OCI-LY7 (cell line): ENCODE results near the gene BCHE. TPM values are rescaled to one million over a fixed set of nuclear protein-coding genes. Genes with fewer than 3 reads are reported as not detected.

Experiments used
- BruUV-seq: library from RNA; stranded (reverse); fragments of 400-500 nt; replicated peaks from 2 replicates; lab custom pipeline; 2021; lab: Mats Ljungman, UMichigan
- CTCF ChIA-PET: fragments of 300-600 bp; sonication (Branson Sonifier 250); formaldehyde crosslinking; loops from one replicate; lab custom pipeline; 2022; ENCODE audit warnings: antibody characterized with exemption; ENCODE audit not compliant: unreplicated experiment; lab: Charles Lee
- POLR2A ChIA-PET: fragments of 300-600 bp; sonication (Branson Sonifier 250); formaldehyde crosslinking; loops from one replicate; lab custom pipeline; 2022; ENCODE audit warnings: antibody characterized with exemption; lab: Charles Lee
- DNase-seq: peaks from one replicate; pipeline ENCODE4 v3.0.0-alpha.2; 2015; ENCODE audit warnings: low spot score
- H2AFZ ChIP-seq: fragments of 200-600 bp; sonication (generic), shearing (Covaris generic); 2 replicates; pipeline ENCODE4 v1.6.1; 2014; ENCODE audit warnings: mild to moderate bottlenecking, antibody characterized with exemption, low read length, moderate library complexity
- H3K27ac ChIP-seq: fragments of 200-600 bp; sonication (generic); 2 replicates; pipeline ENCODE4 v1.5.1; 2014; ENCODE audit warnings: mixed run types, low read depth, mild to moderate bottlenecking, moderate library complexity, low read length, inconsistent platforms; ENCODE audit not compliant: poor library complexity, severe bottlenecking
- H3K36me3 ChIP-seq: fragments of 200-600 bp; sonication (generic); 2 replicates; pipeline ENCODE4 v1.6.1; 2014; ENCODE audit warnings: mild to moderate bottlenecking, antibody characterized with exemption, low read length, moderate library complexity, mixed read lengths; ENCODE audit not compliant: insufficient read depth
- H3K4me1 ChIP-seq: fragments of 200-600 bp; sonication (generic); 2 replicates; pipeline ENCODE4 v1.5.1; 2014; ENCODE audit warnings: mild to moderate bottlenecking, low read length; ENCODE audit not compliant: insufficient read depth, poor library complexity, severe bottlenecking
- H3K4me2 ChIP-seq: fragments of 200-600 bp; sonication (generic); 2 replicates; pipeline ENCODE4 v1.6.1; 2014; ENCODE audit warnings: mild to moderate bottlenecking, low read length
- H3K4me3 ChIP-seq: fragments of 200-600 bp; sonication (generic); 2 replicates; pipeline ENCODE4 v1.5.1; 2014; ENCODE audit warnings: mild to moderate bottlenecking, low read depth, low read length; ENCODE audit not compliant: poor library complexity, severe bottlenecking
- H3K79me2 ChIP-seq: fragments of 200-600 bp; sonication (generic); 2 replicates; pipeline ENCODE4 v1.6.1; 2016; ENCODE audit warnings: low read depth, mild to moderate bottlenecking, low read length, moderate library complexity, mixed read lengths; ENCODE audit not compliant: insufficient read depth
- H3K9me2 ChIP-seq: fragments of 200-600 bp; sonication (generic); 2 replicates; pipeline ENCODE4 v1.6.1; 2016; ENCODE audit warnings: mild to moderate bottlenecking, low read length, mixed read lengths; ENCODE audit not compliant: insufficient read depth
- H3K9me3 ChIP-seq: fragments of 200-600 bp; sonication (generic); 2 replicates; pipeline ENCODE4 v1.6.1; 2014; ENCODE audit warnings: mild to moderate bottlenecking, mixed run types, low read length, mixed read lengths
- H4K20me1 ChIP-seq: fragments of 200-600 bp; sonication (generic); 2 replicates; pipeline ENCODE4 v1.6.1; 2014; ENCODE audit warnings: mild to moderate bottlenecking, antibody characterized with exemption, low read length, moderate library complexity, mixed read lengths; ENCODE audit not compliant: insufficient read depth
- EZH2phosphoT487 ChIP-seq: fragments of 200-600 bp; sonication (generic); IDR thresholded peaks from 2 replicates; pipeline ENCODE4 v1.6.1; 2018; ENCODE audit warnings: low read depth, borderline replicate concordance, mild to moderate bottlenecking, mixed run types, antibody characterized with exemption, low read length, moderate library complexity, mixed read lengths
- intact Hi-C: fragments of 100-400 bp; cut with micrococcal nuclease; formaldehyde crosslinking; loops from one replicate; pipeline ENCODE4 v1.10.0; 2022; ENCODE audit not compliant: unreplicated experiment
- total RNA-seq, 2 experiments: library from RNA; depleted of rRNA in 1 of 2; stranded (reverse); fragments of >200 nt in 1 of 2; shearing (Covaris generic) in 1 of 2; gene quantifications; 2 replicates each; pipeline ENCODE4 v1.2.3, GENCODE V29; 2014 to 2022
- TF ChIP-seq, protein P1 (sequence below): fragments of 200-600 bp; sonication (generic); conservative IDR thresholded peaks from 2 replicates; pipeline ENCODE4 v1.5.1; 2014; ENCODE audit warnings: mild to moderate bottlenecking, antibody characterized with exemption, low read length, moderate library complexity, mixed read lengths

Gene BCHE
- total RNA-seq, 2 experiments from 2014 or later = not detected

DNA sequence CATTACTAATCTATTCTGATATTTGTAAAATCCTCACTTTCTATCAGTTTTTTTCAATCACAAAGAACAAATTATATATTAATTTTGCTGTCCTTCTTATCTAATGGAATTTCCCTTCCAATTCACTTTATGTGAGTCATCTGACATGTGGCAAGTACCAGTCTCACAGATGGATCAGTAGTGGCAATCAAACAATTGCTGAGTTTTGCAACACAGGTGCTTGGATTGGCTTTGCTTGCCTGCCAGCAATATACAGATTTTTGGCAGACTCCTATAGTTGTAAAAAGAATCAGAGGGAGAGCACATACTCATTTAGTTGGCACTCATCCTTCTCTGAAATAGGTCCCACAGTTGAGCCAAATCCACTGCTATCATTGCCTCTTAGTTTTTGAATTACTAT lies 83.7 kb downstream of the BCHE start:
- DNase-seq = no peak
- no peak overlapping the region for H3K4me2 ChIP-seq
- no peak overlapping the region for H3K27ac ChIP-seq
- TF ChIP-seq, protein P1, sequence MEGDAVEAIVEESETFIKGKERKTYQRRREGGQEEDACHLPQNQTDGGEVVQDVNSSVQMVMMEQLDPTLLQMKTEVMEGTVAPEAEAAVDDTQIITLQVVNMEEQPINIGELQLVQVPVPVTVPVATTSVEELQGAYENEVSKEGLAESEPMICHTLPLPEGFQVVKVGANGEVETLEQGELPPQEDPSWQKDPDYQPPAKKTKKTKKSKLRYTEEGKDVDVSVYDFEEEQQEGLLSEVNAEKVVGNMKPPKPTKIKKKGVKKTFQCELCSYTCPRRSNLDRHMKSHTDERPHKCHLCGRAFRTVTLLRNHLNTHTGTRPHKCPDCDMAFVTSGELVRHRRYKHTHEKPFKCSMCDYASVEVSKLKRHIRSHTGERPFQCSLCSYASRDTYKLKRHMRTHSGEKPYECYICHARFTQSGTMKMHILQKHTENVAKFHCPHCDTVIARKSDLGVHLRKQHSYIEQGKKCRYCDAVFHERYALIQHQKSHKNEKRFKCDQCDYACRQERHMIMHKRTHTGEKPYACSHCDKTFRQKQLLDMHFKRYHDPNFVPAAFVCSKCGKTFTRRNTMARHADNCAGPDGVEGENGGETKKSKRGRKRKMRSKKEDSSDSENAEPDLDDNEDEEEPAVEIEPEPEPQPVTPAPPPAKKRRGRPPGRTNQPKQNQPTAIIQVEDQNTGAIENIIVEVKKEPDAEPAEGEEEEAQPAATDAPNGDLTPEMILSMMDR = no peak
- TF ChIP-seq EZH2phosphoT487 = no peak
- intact Hi-C loops = no loop called here
- no peaks in the 10 kb centered on the region for H4K20me1 ChIP-seq
- no peaks in the 10 kb centered on the region for H3K36me3 ChIP-seq
- H2AFZ ChIP-seq = no peak overlapping the region
- POLR2A ChIA-PET = no interaction called here
- CTCF ChIA-PET = no interaction called here
- no peaks in the 10 kb centered on the region for H3K9me2 ChIP-seq
- no TSS peak for BruUV-seq
- H3K4me1 ChIP-seq = no peaks in the 10 kb centered on the region
- no peaks in the 10 kb centered on the region for H3K79me2 ChIP-seq
- no peaks in the 10 kb centered on the region for H3K9me3 ChIP-seq
- H3K4me3 ChIP-seq = no peak overlapping the region

DNA sequence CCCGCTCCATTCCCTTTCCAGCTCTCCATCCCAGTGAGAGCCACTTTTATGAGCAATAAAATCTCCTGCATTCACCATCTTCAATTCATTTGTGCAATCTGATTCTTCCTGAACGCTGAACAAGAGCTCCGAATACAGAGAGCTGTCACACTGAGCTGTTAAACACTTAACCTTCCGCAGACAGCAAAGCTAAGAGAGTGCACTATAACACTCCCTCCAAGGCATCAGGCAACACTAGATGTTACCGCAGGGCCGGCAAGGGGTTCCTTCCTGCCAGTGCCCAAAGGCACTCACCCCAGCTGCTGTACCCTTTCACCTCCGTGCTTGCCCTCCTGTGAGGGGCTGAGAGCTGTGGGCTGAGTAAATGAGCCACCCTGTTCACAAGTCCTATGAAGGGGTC lies 85.6 kb downstream of the BCHE start:
- BruUV-seq = no TSS peak
- DNase-seq = no peak
- CTCF ChIA-PET = no interaction called here
- H3K4me1 ChIP-seq = no peaks in the 10 kb centered on the region
- no peak overlapping the region for H3K27ac ChIP-seq
- H3K36me3 ChIP-seq = no peaks in the 10 kb centered on the region
- H3K9me3 ChIP-seq = no peaks in the 10 kb centered on the region
- intact Hi-C loops = no loop called here
- H4K20me1 ChIP-seq = no peaks in the 10 kb centered on the region
- TF ChIP-seq, protein P1 = no peak
- no peak for TF ChIP-seq EZH2phosphoT487
- no peaks in the 10 kb centered on the region for H3K9me2 ChIP-seq
- H3K4me2 ChIP-seq = no peak overlapping the region
- no peak overlapping the region for H2AFZ ChIP-seq
- POLR2A ChIA-PET = no interaction called here
- H3K79me2 ChIP-seq = no peaks in the 10 kb centered on the region
- no peak overlapping the region for H3K4me3 ChIP-seq

DNA sequence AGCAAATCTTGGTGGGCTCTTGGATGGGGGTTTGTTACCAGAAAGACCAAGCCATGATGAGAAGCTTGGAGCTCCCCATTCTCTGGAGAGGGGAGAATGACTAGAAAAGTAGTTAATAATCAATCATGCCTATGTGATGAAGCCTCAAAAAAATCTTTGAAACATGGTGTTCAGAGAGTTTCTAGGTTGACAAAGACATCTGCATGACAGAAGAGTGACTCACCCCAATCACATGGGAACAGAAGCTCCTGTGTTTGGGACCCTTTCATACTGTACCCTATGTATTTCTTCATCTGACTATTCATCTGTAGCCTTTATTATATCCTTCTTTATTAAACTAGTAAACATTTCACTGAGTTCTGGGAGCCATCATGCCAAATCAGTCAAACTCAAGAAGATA lies 87.4 kb downstream of the BCHE start:
- Histone ChIP-seq H3K4me3 (no peak overlapping the region), H3K36me3 (no peaks in the 10 kb centered on the region), H3K27ac (no peak overlapping the region), H3K4me2 (no peak overlapping the region), H2AFZ (no peak overlapping the region), H3K9me3 (no peaks in the 10 kb centered on the region), H3K79me2 (no peaks in the 10 kb centered on the region), H3K9me2 (no peaks in the 10 kb centered on the region), H4K20me1 (no peaks in the 10 kb centered on the region), H3K4me1 (no peaks in the 10 kb centered on the region)
- DNase-seq = no peak
- intact Hi-C loops = no loop called here
- no TSS peak for BruUV-seq
- TF ChIP-seq, protein P1 = no peak
- TF ChIP-seq EZH2phosphoT487 = no peak
- ChIA-PET CTCF (no interaction called here), POLR2A (interaction anchor here (0.6 kb wide), 1 partner anchor 16 kb away, joined by 3 read pairs; no protein-coding TSS in a partner anchor)
